Erythroblast (primary cell): ENCODE measurements around the gene HBA2.

Experiments
- GATA1 ChIP-seq: IDR thresholded peaks from 2 replicates; pipeline ENCODE4 v1.6.1; 2011; ENCODE audit warnings: low read depth, mild to moderate bottlenecking, control low read depth, low read length, moderate library complexity
- POLR2A ChIP-seq: IDR thresholded peaks from 2 replicates; pipeline ENCODE4 v1.6.1; 2011; ENCODE audit warnings: mild to moderate bottlenecking, low read length

- TF ChIP-seq POLR2A (no peak), GATA1 (no peak)
These were observed 42.0 kb upstream of the HBA2 start for GRCh38 chr16:130533-131173.
